ENCODE results near the gene LDB3.

Gene LDB3

GRCh38 chr10:86647773-86648703 lies 20.3 kb upstream of the LDB3 start:
- Mint-ChIP-seq H3K9me3 (no peaks in the 10 kb centered on the region), H3K4me1 (ENCODE audit: low read depth) (peaks cover 10% of the 10 kb centered on the region)

GRCh38 chr10:86648704-86649427 lies 19.4 kb upstream of the LDB3 start:
- H3K4me3 Mint-ChIP-seq = no peak overlapping the region
- H3K36me3 Mint-ChIP-seq (ENCODE audit: low read depth) = no peaks in the 10 kb centered on the region
- peaks cover 7% of the 10 kb centered on the region for H3K4me1 Mint-ChIP-seq (ENCODE audit: low read depth)
- H3K9me3 Mint-ChIP-seq = no peaks in the 10 kb centered on the region
- no peak overlapping the region for H3K27ac Mint-ChIP-seq
- H3K27me3 Mint-ChIP-seq = no peaks in the 10 kb centered on the region

More at GRCh38 chr10:86647773-86648703, 20.3 kb upstream of the LDB3 start:
- no peaks in the 10 kb centered on the region for H3K27me3 Mint-ChIP-seq
- no peak overlapping the region for H3K27ac Mint-ChIP-seq
- H3K4me3 Mint-ChIP-seq = no peak overlapping the region
- no peaks in the 10 kb centered on the region for H3K36me3 Mint-ChIP-seq (ENCODE audit: low read depth)

GRCh38 chr10:86649471-86650150 lies 18.7 kb upstream of the LDB3 start:
- Mint-ChIP-seq H3K36me3 (ENCODE audit: low read depth) (no peaks in the 10 kb centered on the region), H3K27me3 (no peaks in the 10 kb centered on the region), H3K9me3 (no peaks in the 10 kb centered on the region), H3K27ac (no peak overlapping the region), H3K4me1 (ENCODE audit: low read depth) (no peaks in the 10 kb centered on the region), H3K4me3 (no peak overlapping the region)

GRCh38 chr10:86650151-86650550 lies 18.2 kb upstream of the LDB3 start:
- Mint-ChIP-seq H3K27ac (no peak overlapping the region), H3K27me3 (no peaks in the 10 kb centered on the region), H3K4me3 (no peak overlapping the region)

GRCh38 chr10:86651021-86651471 lies 17.3 kb upstream of the LDB3 start:
- no peaks in the 10 kb centered on the region for H3K9me3 Mint-ChIP-seq

More at GRCh38 chr10:86650151-86650550, 18.2 kb upstream of the LDB3 start:
- Mint-ChIP-seq H3K4me1 (ENCODE audit: low read depth) (no peaks in the 10 kb centered on the region), H3K9me3 (no peaks in the 10 kb centered on the region), H3K36me3 (ENCODE audit: low read depth) (no peaks in the 10 kb centered on the region)

GRCh38 chr10:86651631-86652331 lies 16.5 kb upstream of the LDB3 start:
- H3K27ac Mint-ChIP-seq = no peak overlapping the region
- H3K27me3 Mint-ChIP-seq = no peaks in the 10 kb centered on the region
- H3K9me3 Mint-ChIP-seq = no peaks in the 10 kb centered on the region

More at GRCh38 chr10:86651021-86651471, 17.3 kb upstream of the LDB3 start:
- no peaks in the 10 kb centered on the region for H3K27me3 Mint-ChIP-seq
- H3K36me3 Mint-ChIP-seq (ENCODE audit: low read depth) = no peaks in the 10 kb centered on the region
- no peak overlapping the region for H3K4me3 Mint-ChIP-seq
- H3K4me1 Mint-ChIP-seq (ENCODE audit: low read depth) = no peaks in the 10 kb centered on the region
- no peak overlapping the region for H3K27ac Mint-ChIP-seq

GRCh38 chr10:86652361-86653202 lies 15.7 kb upstream of the LDB3 start:
- Mint-ChIP-seq H3K27me3 (no peaks in the 10 kb centered on the region), H3K36me3 (ENCODE audit: low read depth) (no peaks in the 10 kb centered on the region), H3K4me3 (no peak overlapping the region), H3K27ac (no peak overlapping the region), H3K9me3 (no peaks in the 10 kb centered on the region), H3K4me1 (ENCODE audit: low read depth) (no peaks in the 10 kb centered on the region)

More at GRCh38 chr10:86651631-86652331, 16.5 kb upstream of the LDB3 start:
- H3K36me3 Mint-ChIP-seq (ENCODE audit: low read depth) = no peaks in the 10 kb centered on the region
- no peak overlapping the region for H3K4me3 Mint-ChIP-seq
- H3K4me1 Mint-ChIP-seq (ENCODE audit: low read depth) = no peaks in the 10 kb centered on the region

GRCh38 chr10:86653379-86653778 lies 14.9 kb upstream of the LDB3 start:
- Mint-ChIP-seq H3K27me3 (no peaks in the 10 kb centered on the region), H3K4me3 (no peak overlapping the region), H3K36me3 (ENCODE audit: low read depth) (no peaks in the 10 kb centered on the region), H3K9me3 (no peaks in the 10 kb centered on the region), H3K27ac (no peak overlapping the region), H3K4me1 (ENCODE audit: low read depth) (no peaks in the 10 kb centered on the region)

GRCh38 chr10:86653987-86654386 lies 14.3 kb upstream of the LDB3 start:
- Mint-ChIP-seq H3K27ac (no peak overlapping the region), H3K4me3 (no peak overlapping the region), H3K9me3 (no peaks in the 10 kb centered on the region), H3K4me1 (ENCODE audit: low read depth) (no peaks in the 10 kb centered on the region), H3K27me3 (no peaks in the 10 kb centered on the region), H3K36me3 (ENCODE audit: low read depth) (no peaks in the 10 kb centered on the region)

- H3K27me3 Mint-ChIP-seq = no peaks in the 10 kb centered on the region
- H3K36me3 Mint-ChIP-seq (ENCODE audit: low read depth) = no peaks in the 10 kb centered on the region
- no peak within 1 kb of the TSS for H3K27ac Mint-ChIP-seq
- no peak within 1 kb of the TSS for H3K4me3 Mint-ChIP-seq
- H3K4me1 Mint-ChIP-seq (ENCODE audit: low read depth) = no peaks in the 10 kb centered on the region
- H3K9me3 Mint-ChIP-seq = no peaks in the 10 kb centered on the region
These were observed 13.7 kb upstream of the LDB3 start, which contains the start of gene OPN4 for GRCh38 chr10:86654411-86655172. OPN4 (plus strand) TSS chr10:86654547; CDS start chr10:86654784, 237 bp downstream.

- no peaks in the 10 kb centered on the region for H3K27me3 Mint-ChIP-seq
- H3K4me1 Mint-ChIP-seq (ENCODE audit: low read depth) = no peaks in the 10 kb centered on the region
- H3K27ac Mint-ChIP-seq = no peak overlapping the region
- no peaks in the 10 kb centered on the region for H3K9me3 Mint-ChIP-seq
- H3K4me3 Mint-ChIP-seq = no peak overlapping the region
- no peaks in the 10 kb centered on the region for H3K36me3 Mint-ChIP-seq (ENCODE audit: low read depth)
These were observed 13.2 kb upstream of the LDB3 start for GRCh38 chr10:86655173-86655540.

GRCh38 chr10:86655596-86655995 lies 12.7 kb upstream of the LDB3 start:
- Mint-ChIP-seq H3K36me3 (ENCODE audit: low read depth) (no peaks in the 10 kb centered on the region), H3K27ac (no peak overlapping the region), H3K9me3 (no peaks in the 10 kb centered on the region)

GRCh38 chr10:86657011-86657395 lies 11.3 kb upstream of the LDB3 start:
- Mint-ChIP-seq H3K4me3 (no peak overlapping the region), H3K27ac (no peak overlapping the region), H3K27me3 (no peaks in the 10 kb centered on the region), H3K9me3 (no peaks in the 10 kb centered on the region), H3K4me1 (ENCODE audit: low read depth) (no peaks in the 10 kb centered on the region), H3K36me3 (ENCODE audit: low read depth) (no peaks in the 10 kb centered on the region)

More at GRCh38 chr10:86655596-86655995, 12.7 kb upstream of the LDB3 start:
- Mint-ChIP-seq H3K4me3 (no peak overlapping the region), H3K27me3 (no peaks in the 10 kb centered on the region), H3K4me1 (ENCODE audit: low read depth) (no peaks in the 10 kb centered on the region)

Data from stimulated activated naive CD8-positive, alpha-beta T cell treated with anti-CD3 and anti-CD28 coated beads, Interleukin-15, Interleukin-2, amounts not matched to agents 100 ng/mL and 50 ng/mL, for 24 hours (primary cell).